Mesothelial cell of epicardium (in vitro differentiated cells): Measurements from ENCODE around the gene METTL4. TPM values are rescaled to one million over a fixed set of nuclear protein-coding genes. Genes with fewer than 3 reads are reported as not detected.

Source experiments
- DNase-seq, 2 experiments: peaks; one replicate each; pipeline ENCODE4 v3.0.0; 2021; ENCODE audit warnings: low spot score in 2 of 2; ENCODE audit not compliant: unreplicated experiment in 2 of 2
- H3K27ac Mint-ChIP-seq: 2 replicates; pipeline ENCODE4 v1.8.0; 2021; ENCODE audit warnings: mixed read lengths
- H3K27me3 Mint-ChIP-seq: 2 replicates; pipeline ENCODE4 v1.8.0; 2021; ENCODE audit warnings: low read depth, mixed read lengths
- H3K36me3 Mint-ChIP-seq: 2 replicates; pipeline ENCODE4 v1.8.0; 2021; ENCODE audit warnings: mixed read lengths
- H3K4me1 Mint-ChIP-seq: 2 replicates; pipeline ENCODE4 v1.8.0; 2021; ENCODE audit warnings: mixed read lengths
- H3K4me3 Mint-ChIP-seq: 2 replicates; pipeline ENCODE4 v1.8.0; 2021; ENCODE audit warnings: mild to moderate bottlenecking, moderate library complexity, mixed read lengths
- H3K9me3 Mint-ChIP-seq: 2 replicates; pipeline ENCODE4 v1.8.0; 2021; ENCODE audit warnings: mixed read lengths
- CTCF ChIP-seq: fragments of 200-600 bp; sonication (generic); IDR thresholded peaks from one replicate; pipeline ENCODE4 v1.5.0; 2021; ENCODE audit warnings: antibody characterized with exemption; ENCODE audit not compliant: unreplicated experiment
- total RNA-seq: library from RNA; stranded (reverse); gene quantifications from 3 replicates; pipeline ENCODE4 v1.2.1, GENCODE V29; 2021

METTL4 gene
- total RNA-seq, 1 donor from 2014 or later, result 10.7 TPM

- Mint-ChIP-seq H3K4me3 (no peak overlapping the region), H3K27ac (no peak overlapping the region), H3K4me1 (no peaks in the 10 kb centered on the region), H3K9me3 (no peaks in the 10 kb centered on the region), H3K36me3 (peaks cover 3% of the 10 kb centered on the region), H3K27me3 (no peaks in the 10 kb centered on the region)
- no peak for TF ChIP-seq CTCF
- no peak for DNase-seq
Measured at GRCh38 chr18:2589345-2590068, 18.2 kb upstream of the METTL4 start.

GRCh38 chr18:2588666-2589344 is 17.5 kb upstream of the METTL4 start:
- no peak for DNase-seq
- no peaks in the 10 kb centered on the region for H3K9me3 Mint-ChIP-seq
- peaks cover 3% of the 10 kb centered on the region for H3K36me3 Mint-ChIP-seq
- H3K4me3 Mint-ChIP-seq, result no peak overlapping the region
- TF ChIP-seq CTCF, result no peak
- H3K27ac Mint-ChIP-seq, result peak overlapping the region; percentile 1
- H3K27me3 Mint-ChIP-seq, result no peaks in the 10 kb centered on the region
- H3K4me1 Mint-ChIP-seq, result no peaks in the 10 kb centered on the region

- H3K36me3 Mint-ChIP-seq, result peaks cover 4% of the 10 kb centered on the region
- H3K27ac Mint-ChIP-seq, result no peak overlapping the region
- no peak for TF ChIP-seq CTCF
- no peak for DNase-seq
- H3K27me3 Mint-ChIP-seq, result no peaks in the 10 kb centered on the region
- no peaks in the 10 kb centered on the region for H3K4me1 Mint-ChIP-seq
- no peaks in the 10 kb centered on the region for H3K9me3 Mint-ChIP-seq
- H3K4me3 Mint-ChIP-seq, result no peak overlapping the region
Measured at GRCh38 chr18:2587788-2588187, 16.5 kb upstream of the METTL4 start.

- DNase-seq, result no peak
- H3K27me3 Mint-ChIP-seq, result no peaks in the 10 kb centered on the region
- no peak overlapping the region for H3K27ac Mint-ChIP-seq
- no peaks in the 10 kb centered on the region for H3K9me3 Mint-ChIP-seq
- no peak for TF ChIP-seq CTCF
- peaks cover 39% of the 10 kb centered on the region for H3K4me1 Mint-ChIP-seq
- peak overlapping the region; percentile 97 for H3K4me3 Mint-ChIP-seq
- H3K36me3 Mint-ChIP-seq, result peaks cover 5% of the 10 kb centered on the region
Measured at GRCh38 chr18:2573408-2573807, 2.1 kb upstream of the METTL4 start.

- Mint-ChIP-seq H3K9me3 (no peaks in the 10 kb centered on the region), H3K4me3 (peak overlapping the region; percentile 97), H3K4me1 (peaks cover 42% of the 10 kb centered on the region), H3K27me3 (no peaks in the 10 kb centered on the region), H3K36me3 (peaks cover 5% of the 10 kb centered on the region), H3K27ac (no peak overlapping the region)
- TF ChIP-seq CTCF, result no peak
- DNase-seq, result no peak
Measured at GRCh38 chr18:2572892-2573291, 1.6 kb upstream of the METTL4 start.
